HG02642 (cell line): ENCODE results near the gene CHPF.
A peak's percentile ranks its signal among the peaks of the same experiment; 100 is the strongest.

Experiments used
- ATAC-seq: cut with Tn5 transposase; IDR thresholded peaks from one replicate; pipeline ENCODE4 v1.9.1; 2021; ENCODE audit warnings: mild to moderate bottlenecking; ENCODE audit not compliant: unreplicated experiment, poor library complexity

The CHPF gene

GRCh38 chr2:219500135-219500534 is 43.5 kb downstream of the CHPF start:
- ATAC-seq: no peak

GRCh38 chr2:219499555-219499954 is 44.1 kb downstream of the CHPF start:
- ATAC-seq: no peak

GRCh38 chr2:219499058-219499307 is 44.6 kb downstream of the CHPF start:
- no peak for ATAC-seq

- ATAC-seq: peak; percentile 91
Measured at GRCh38 chr2:219498280-219499057, 45.1 kb downstream of the CHPF start, which contains the start of gene GMPPA. TSS of gene GMPPA (plus strand) at chr2:219498891. CDS start at chr2:219499976, 1,085 bp downstream.

GRCh38 chr2:219497495-219498279 is 45.9 kb downstream of the CHPF start:
- peak; percentile 20 for ATAC-seq

- no peak for ATAC-seq
Measured at GRCh38 chr2:219496825-219497494, 46.6 kb downstream of the CHPF start.

GRCh38 chr2:219496247-219496824 is 47.3 kb downstream of the CHPF start:
- ATAC-seq: no peak

GRCh38 chr2:219495531-219496122 is 48.0 kb downstream of the CHPF start:
- no peak for ATAC-seq

- no peak for ATAC-seq
Measured at GRCh38 chr2:219494952-219495530, 48.6 kb downstream of the CHPF start.

- ATAC-seq: no peak
Measured at GRCh38 chr2:219493086-219493485, 50.5 kb downstream of the CHPF start.

- no peak for ATAC-seq
Measured at GRCh38 chr2:219492575-219492974, 51.0 kb downstream of the CHPF start.

GRCh38 chr2:219491278-219491963 is 52.2 kb downstream of the CHPF start:
- no peak for ATAC-seq

GRCh38 chr2:219490600-219491130 is 52.9 kb downstream of the CHPF start:
- ATAC-seq: no peak

- no peak for ATAC-seq
Measured at GRCh38 chr2:219490186-219490585, 53.4 kb downstream of the CHPF start.

GRCh38 chr2:219489315-219489714 is 54.3 kb downstream of the CHPF start:
- no peak for ATAC-seq
